GM04504 (cell line): ENCODE measurements around the gene AMFR.
"Not testable (repeated sequence)": the region's sequence is repeated elsewhere in the genome, so short reads cannot be mapped to it uniquely, and the experiment has no call there.

Experiments used
- DNase-seq: peaks from one replicate; pipeline ENCODE4 v3.0.0-alpha.2; 2012; ENCODE audit warnings: low read depth

Gene AMFR

GRCh38 chr16:56388209-56388608, 37.1 kb downstream of the AMFR start:
- DNase-seq, result no peak

- no peak for DNase-seq
Observed at GRCh38 chr16:56387396-56387795, 37.9 kb downstream of the AMFR start.

- no peak for DNase-seq
Observed at GRCh38 chr16:56384074-56384721, 41.1 kb downstream of the AMFR start.

GRCh38 chr16:56382901-56383355, 42.4 kb downstream of the AMFR start:
- no peak for DNase-seq

- no peak for DNase-seq
Observed at GRCh38 chr16:56382459-56382858, 42.9 kb downstream of the AMFR start.

GRCh38 chr16:56380778-56381485, 44.4 kb downstream of the AMFR start:
- not testable (repeated sequence) for DNase-seq

GRCh38 chr16:56379044-56379443, 46.3 kb downstream of the AMFR start:
- not testable (repeated sequence) for DNase-seq

- DNase-seq, result not testable (repeated sequence)
Observed at GRCh38 chr16:56375792-56376191, 49.6 kb downstream of the AMFR start.

- DNase-seq, result no peak
Observed at GRCh38 chr16:56373003-56373402, 52.3 kb downstream of the AMFR start.

- DNase-seq, result no peak
Observed at GRCh38 chr16:56372013-56372634, 53.2 kb downstream of the AMFR start.

- no peak for DNase-seq
Observed at GRCh38 chr16:56371660-56371937, 53.7 kb downstream of the AMFR start.

GRCh38 chr16:56370875-56371659, 54.3 kb downstream of the AMFR start:
- DNase-seq, result no peak

- no peak for DNase-seq
Observed at GRCh38 chr16:56370185-56370874, 55.0 kb downstream of the AMFR start.

- no peak for DNase-seq
Observed at GRCh38 chr16:56369202-56369601, 56.1 kb downstream of the AMFR start.

- DNase-seq, result no peak
Observed at GRCh38 chr16:56368545-56368944, 56.8 kb downstream of the AMFR start.

GRCh38 chr16:56367764-56368163, 57.6 kb downstream of the AMFR start:
- no peak for DNase-seq

- no peak for DNase-seq
Observed at GRCh38 chr16:56366945-56367344, 58.4 kb downstream of the AMFR start.

- DNase-seq, result no peak
Observed at GRCh38 chr16:56365552-56365951, 59.8 kb downstream of the AMFR start.

- DNase-seq, result no peak
Observed at GRCh38 chr16:56364865-56365264, 60.5 kb downstream of the AMFR start.

- DNase-seq, result no peak
Observed at GRCh38 chr16:56363781-56364565, 61.4 kb downstream of the AMFR start.

- DNase-seq, result no peak
Observed at GRCh38 chr16:56363181-56363716, 62.1 kb downstream of the AMFR start.
